Naive B cell (primary cell): ENCODE results near the gene TBX20. TPM values are rescaled to one million over a fixed set of nuclear protein-coding genes. Genes with fewer than 3 reads are reported as not detected.
A peak's percentile ranks its signal among the peaks of the same experiment; 100 is the strongest.
"Not testable (repeated sequence)": the region's sequence is repeated elsewhere in the genome, so short reads cannot be mapped to it uniquely, and the experiment has no call there.

ENCODE experiments used
- ATAC-seq, 2 donors: fragments of 150-1000 bp; cut with Tn5 transposase; 2 replicates each; pipeline ENCODE4 v1.10.0; 2021; ENCODE audit warnings: low read depth in 2 of 2, mild to moderate bottlenecking in 2 of 2, moderate library complexity in 2 of 2
- DNase-seq: peaks from one replicate; pipeline ENCODE4 v3.0.0; 2022
- H3K27ac Mint-ChIP-seq, 6 donors: one replicate each; pipeline ENCODE4 v1.8.0; 2020 to 2022; ENCODE audit warnings: mild to moderate bottlenecking in 6 of 6, mixed read lengths in 6 of 6, moderate library complexity in 5 of 6, inconsistent platforms in 2 of 6
- H3K27me3 Mint-ChIP-seq, 3 donors: one replicate each; pipeline ENCODE4 v1.8.0; 2021 to 2022; ENCODE audit warnings: mixed read lengths in 3 of 3, mild to moderate bottlenecking in 1 of 3
- H3K36me3 Mint-ChIP-seq, 2 donors: one replicate each; pipeline ENCODE4 v1.8.0; 2020 to 2022; ENCODE audit warnings: mixed read lengths in 2 of 2, inconsistent platforms in 1 of 2, mild to moderate bottlenecking in 1 of 2
- H3K4me1 Mint-ChIP-seq, 3 donors: one replicate each; pipeline ENCODE4 v1.8.0; 2020 to 2022; ENCODE audit warnings: mixed read lengths in 3 of 3, inconsistent platforms in 1 of 3, mild to moderate bottlenecking in 1 of 3, moderate library complexity in 1 of 3
- H3K4me3 Mint-ChIP-seq, 8 donors: one replicate each; pipeline ENCODE4 v1.8.0; 2020 to 2022; ENCODE audit warnings: mild to moderate bottlenecking in 8 of 8, mixed read lengths in 8 of 8, moderate library complexity in 8 of 8, inconsistent platforms in 2 of 8
- H3K9me3 Mint-ChIP-seq, 7 donors: one replicate each; pipeline ENCODE4 v1.8.0; 2020 to 2022; ENCODE audit warnings: mixed read lengths in 7 of 7, mild to moderate bottlenecking in 5 of 7, inconsistent platforms in 2 of 7, moderate library complexity in 1 of 7
- polyA plus RNA-seq, 6 donors: library from polyadenylated mRNA; unstranded; fragments of 300-500 nt; fragmentation: Illumina TruSeq; gene quantifications; one replicate each; pipeline ENCODE4 v1.2.3, GENCODE V29; 2021; ENCODE audit warnings: low read depth in 6 of 6

TBX20 gene
- polyA plus RNA-seq, 6 donors from 2014 or later, result not detected

DNA sequence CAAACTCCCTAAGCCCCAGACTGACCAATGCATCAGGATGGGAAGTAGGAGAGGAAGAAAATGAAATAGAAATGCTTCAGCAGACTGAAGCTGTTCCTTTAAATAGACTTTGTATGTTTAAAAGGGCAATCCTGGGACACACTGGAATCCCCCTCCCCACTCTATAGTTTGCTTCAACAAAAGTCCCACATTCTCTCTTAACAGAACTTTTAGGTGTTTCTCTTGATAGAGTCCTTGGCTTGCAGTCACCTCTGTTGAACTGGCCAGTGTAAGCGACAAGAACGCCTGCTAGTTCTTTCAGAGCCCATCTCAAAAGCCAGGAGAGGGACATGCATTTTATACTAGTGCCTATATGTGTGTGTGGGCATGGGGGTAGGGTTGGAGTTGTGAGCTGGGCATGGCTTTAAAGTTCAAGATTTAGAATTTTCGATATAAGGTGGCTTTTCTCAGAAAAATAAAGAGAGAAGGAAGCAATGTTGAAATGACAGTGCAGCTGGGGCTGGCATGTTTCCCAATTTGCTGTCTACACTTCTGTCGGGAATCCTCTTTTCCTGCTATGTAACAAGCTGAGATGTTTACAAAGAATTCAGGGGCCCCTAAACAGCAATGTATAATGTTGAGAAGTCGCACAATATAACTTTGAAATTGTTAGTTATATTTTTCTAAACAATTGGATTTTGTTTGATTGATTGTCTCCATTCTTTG, 2.1 kb downstream of the TBX20 start:
- H3K27ac Mint-ChIP-seq, result peak overlapping the region in 1 of 6 donors; percentile 27
- DNase-seq (no peak), ATAC-seq (no peak)
- peaks cover 73 to 76% (median 76%) of the 10 kb centered on the region in 3 donors for H3K27me3 Mint-ChIP-seq
- peaks cover 0 to 43% (median 26%) of the 10 kb centered on the region in 7 donors for H3K9me3 Mint-ChIP-seq
- no peaks in the 10 kb centered on the region for H3K36me3 Mint-ChIP-seq
- H3K4me3 Mint-ChIP-seq, result peak overlapping the region in 1 of 8 donors; percentile 16
- H3K4me1 Mint-ChIP-seq, result peaks cover 4 to 22% (median 9%) of the 10 kb centered on the region in 3 donors

DNA sequence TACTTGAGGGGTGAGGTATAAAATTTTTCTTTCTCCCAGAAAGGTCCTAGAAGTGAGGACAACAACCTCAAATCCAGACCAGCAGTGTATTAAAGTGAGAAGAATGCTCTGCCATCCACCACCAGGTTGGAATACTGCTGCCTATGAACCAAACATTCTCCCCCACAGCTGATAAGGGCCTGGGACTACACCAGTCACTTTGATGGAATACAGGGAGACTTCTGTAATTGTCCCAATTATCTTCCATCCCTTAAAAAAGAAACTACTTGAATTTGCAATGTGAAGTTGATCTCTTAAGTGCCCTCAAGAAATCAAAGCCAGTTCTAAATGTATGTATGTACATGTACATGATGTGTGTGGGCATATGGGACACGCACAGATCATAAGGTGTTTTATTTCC, 3.0 kb downstream of the TBX20 start:
- Mint-ChIP-seq H3K4me3 (peak overlapping the region in 1 of 8 donors; percentile 5), H3K4me1 (peaks cover 4 to 22% (median 9%) of the 10 kb centered on the region in 3 donors), H3K36me3 (no peaks in the 10 kb centered on the region), H3K9me3 (peaks cover 0 to 34% (median 20%) of the 10 kb centered on the region in 7 donors), H3K27ac (no peak overlapping the region), H3K27me3 (peaks cover 67 to 71% (median 69%) of the 10 kb centered on the region in 3 donors)
- ATAC-seq (no peak), DNase-seq (no peak)

DNA sequence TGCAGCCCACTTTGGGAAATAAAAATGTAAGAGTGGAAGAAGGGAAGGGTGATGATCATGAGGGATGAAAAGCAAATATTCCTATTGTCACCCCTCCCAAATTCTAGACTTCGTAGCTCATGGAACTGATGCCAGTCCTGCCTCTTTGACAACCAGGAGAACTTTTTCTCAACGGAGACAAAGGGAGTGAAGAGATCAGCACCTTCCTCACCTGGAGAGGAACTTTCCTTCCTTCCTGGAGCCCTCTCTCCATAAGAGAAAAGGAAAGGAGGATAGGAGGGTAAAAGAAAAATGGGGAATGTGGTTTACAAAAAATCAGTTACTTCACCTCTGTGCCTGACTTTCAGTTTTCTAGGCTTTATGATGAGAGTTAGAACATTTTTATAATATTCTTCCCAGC, 3.4 kb downstream of the TBX20 start:
- DNase-seq (no peak), ATAC-seq (no peak)
- Mint-ChIP-seq H3K4me1 (peaks cover 4 to 22% (median 9%) of the 10 kb centered on the region in 3 donors), H3K27me3 (peaks cover 62 to 66% (median 65%) of the 10 kb centered on the region in 3 donors), H3K4me3 (peak overlapping the region in 1 of 8 donors; percentile 34), H3K36me3 (no peaks in the 10 kb centered on the region), H3K27ac (no peak overlapping the region), H3K9me3 (peaks cover 0 to 30% (median 18%) of the 10 kb centered on the region in 7 donors)

GRCh38 chr7:35249537-35249907, 4.4 kb downstream of the TBX20 start:
- Mint-ChIP-seq H3K27me3 (peaks cover 62 to 65% (median 64%) of the 10 kb centered on the region in 3 donors), H3K36me3 (no peaks in the 10 kb centered on the region), H3K9me3 (peaks cover 0 to 25% (median 13%) of the 10 kb centered on the region in 7 donors), H3K4me3 (peak overlapping the region in 1 of 8 donors; percentile 8), H3K4me1 (peaks cover 4 to 22% (median 9%) of the 10 kb centered on the region in 3 donors), H3K27ac (no peak overlapping the region)
- no peak for ATAC-seq
- DNase-seq, result no peak

GRCh38 chr7:35248576-35249536, 5.0 kb downstream of the TBX20 start:
- H3K4me3 Mint-ChIP-seq, result no peak overlapping the region
- H3K36me3 Mint-ChIP-seq, result no peaks in the 10 kb centered on the region
- peaks cover 66 to 69% (median 68%) of the 10 kb centered on the region in 3 donors for H3K27me3 Mint-ChIP-seq
- peaks cover 0 to 25% (median 9%) of the 10 kb centered on the region in 7 donors for H3K9me3 Mint-ChIP-seq
- peaks cover 4 to 22% (median 9%) of the 10 kb centered on the region in 3 donors for H3K4me1 Mint-ChIP-seq
- ATAC-seq (no peak), DNase-seq (no peak)
- H3K27ac Mint-ChIP-seq, result no peak overlapping the region

GRCh38 chr7:35246819-35247218, 7.1 kb downstream of the TBX20 start:
- no peak overlapping the region for H3K4me3 Mint-ChIP-seq
- no peaks in the 10 kb centered on the region for H3K36me3 Mint-ChIP-seq
- no peak for ATAC-seq
- H3K27me3 Mint-ChIP-seq, result peaks cover 58 to 63% (median 61%) of the 10 kb centered on the region in 3 donors
- peaks cover 0 to 8% (median 2%) of the 10 kb centered on the region in 7 donors for H3K9me3 Mint-ChIP-seq
- H3K27ac Mint-ChIP-seq, result no peak overlapping the region
- DNase-seq, result no peak
- H3K4me1 Mint-ChIP-seq, result peaks cover 0 to 12% (median 4%) of the 10 kb centered on the region in 3 donors

DNA sequence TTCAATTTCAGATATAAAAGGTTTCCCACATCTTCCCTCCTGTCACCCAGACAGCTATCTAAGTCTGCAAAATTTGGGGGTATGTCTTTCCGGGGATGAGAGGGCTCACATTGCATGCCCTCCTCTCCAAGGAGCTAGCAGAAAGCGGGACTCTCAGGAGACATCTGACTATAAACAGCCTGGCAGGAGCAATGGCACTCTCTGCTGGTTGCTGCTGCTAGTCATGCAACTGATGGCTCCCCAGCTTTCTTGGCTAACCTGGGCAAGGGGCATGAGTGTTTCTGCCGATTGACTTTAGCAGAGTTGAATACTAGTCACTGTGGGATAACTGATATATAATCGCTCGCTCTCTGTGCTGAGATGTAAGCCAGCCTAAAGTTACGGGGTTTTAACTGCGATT, 12.0 kb downstream of the TBX20 start:
- peaks cover 38 to 41% (median 38%) of the 10 kb centered on the region in 3 donors for H3K27me3 Mint-ChIP-seq
- H3K4me3 Mint-ChIP-seq, result no peak overlapping the region
- H3K36me3 Mint-ChIP-seq, result no peaks in the 10 kb centered on the region
- DNase-seq (no peak), ATAC-seq (no peak)
- peaks cover 0 to 2% (median 0%) of the 10 kb centered on the region in 7 donors for H3K9me3 Mint-ChIP-seq
- no peaks in the 10 kb centered on the region for H3K4me1 Mint-ChIP-seq
- no peak overlapping the region for H3K27ac Mint-ChIP-seq

DNA sequence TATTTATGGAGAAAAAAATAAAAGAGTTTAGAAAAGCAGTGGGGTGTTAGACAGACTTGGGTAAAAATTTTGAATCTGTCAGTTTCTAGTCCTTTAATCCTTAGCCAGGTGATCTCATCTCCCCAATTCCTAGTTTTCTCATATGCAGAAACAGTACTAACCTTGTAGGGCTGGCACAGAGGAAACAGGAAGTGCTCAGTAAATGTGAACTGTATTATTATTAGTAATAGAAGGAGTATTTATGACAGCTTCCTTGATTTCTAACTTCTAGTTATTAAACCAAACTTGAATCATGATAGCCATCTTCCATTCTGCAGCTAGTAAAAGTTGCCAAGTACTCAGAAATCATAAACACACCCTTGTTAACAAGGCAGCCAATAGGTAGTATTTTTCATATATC, 12.5 kb downstream of the TBX20 start:
- no peaks in the 10 kb centered on the region for H3K36me3 Mint-ChIP-seq
- H3K27ac Mint-ChIP-seq, result no peak overlapping the region
- no peaks in the 10 kb centered on the region for H3K4me1 Mint-ChIP-seq
- no peak overlapping the region for H3K4me3 Mint-ChIP-seq
- DNase-seq (no peak), ATAC-seq (no peak)
- H3K27me3 Mint-ChIP-seq, result peaks cover 35 to 37% (median 35%) of the 10 kb centered on the region in 3 donors
- H3K9me3 Mint-ChIP-seq, result peaks cover 0 to 2% (median 0%) of the 10 kb centered on the region in 7 donors

DNA sequence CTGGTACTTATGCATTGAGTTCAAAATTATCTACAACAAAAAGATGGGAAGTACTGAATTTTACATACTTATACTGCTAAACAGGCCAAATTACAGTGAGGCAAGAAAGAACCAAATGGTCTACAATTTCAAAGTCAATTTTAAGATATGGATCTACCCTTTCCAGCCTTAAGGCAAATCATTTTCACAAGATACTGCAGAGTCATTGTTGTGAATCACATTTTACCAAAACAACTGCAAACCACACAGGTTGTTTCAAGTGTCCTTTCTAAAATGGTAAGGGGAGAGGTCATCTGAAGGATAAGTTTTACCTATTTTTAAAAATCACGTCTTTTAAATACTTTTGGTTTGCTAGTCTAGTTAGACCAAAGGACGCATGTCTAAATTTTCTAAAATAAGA, 12.9 kb downstream of the TBX20 start:
- not testable (repeated sequence) for ATAC-seq, DNase-seq, H3K9me3 Mint-ChIP-seq, H3K36me3 Mint-ChIP-seq, H3K4me3 Mint-ChIP-seq, H3K27ac Mint-ChIP-seq, H3K4me1 Mint-ChIP-seq
- H3K27me3 Mint-ChIP-seq, result peaks cover 35 to 37% (median 35%) of the 10 kb centered on the region in 3 donors

- not testable (repeated sequence) for H3K36me3 Mint-ChIP-seq, H3K4me1 Mint-ChIP-seq
Measured at GRCh38 chr7:35238456-35238855, 15.4 kb downstream of the TBX20 start.

GRCh38 chr7:35232994-35233393, 20.9 kb downstream of the TBX20 start:
- no peak overlapping the region for H3K27ac Mint-ChIP-seq
- H3K9me3 Mint-ChIP-seq, result no peaks in the 10 kb centered on the region
- peaks cover 6 to 26% (median 8%) of the 10 kb centered on the region in 3 donors for H3K27me3 Mint-ChIP-seq
- no peaks in the 10 kb centered on the region for H3K4me1 Mint-ChIP-seq
- H3K4me3 Mint-ChIP-seq, result no peak overlapping the region
- no peaks in the 10 kb centered on the region for H3K36me3 Mint-ChIP-seq
- DNase-seq (no peak), ATAC-seq (no peak)

More at GRCh38 chr7:35238456-35238855, 15.4 kb downstream of the TBX20 start:
- H3K4me3 Mint-ChIP-seq, DNase-seq, ATAC-seq, H3K9me3 Mint-ChIP-seq, H3K27ac Mint-ChIP-seq: not testable (repeated sequence)
- H3K27me3 Mint-ChIP-seq, result peaks cover 27 to 30% (median 30%) of the 10 kb centered on the region in 3 donors

GRCh38 chr7:35231221-35231620, 22.7 kb downstream of the TBX20 start:
- not testable (repeated sequence) for H3K36me3 Mint-ChIP-seq, DNase-seq, H3K4me3 Mint-ChIP-seq, H3K4me1 Mint-ChIP-seq, H3K27ac Mint-ChIP-seq, H3K9me3 Mint-ChIP-seq, ATAC-seq
- peaks cover 0 to 21% (median 0%) of the 10 kb centered on the region in 3 donors for H3K27me3 Mint-ChIP-seq

- not testable (repeated sequence) for H3K27ac Mint-ChIP-seq, H3K36me3 Mint-ChIP-seq, H3K4me3 Mint-ChIP-seq, H3K4me1 Mint-ChIP-seq, ATAC-seq, H3K9me3 Mint-ChIP-seq, DNase-seq
- H3K27me3 Mint-ChIP-seq, result peaks cover 0 to 21% (median 0%) of the 10 kb centered on the region in 3 donors
Measured at GRCh38 chr7:35229116-35229780, 24.7 kb downstream of the TBX20 start.
